NB4 (cell line): ENCODE measurements around the gene EFCAB14.

Experiments used
- MAX ChIP-seq: IDR thresholded peaks from 2 replicates; pipeline ENCODE4 v1.6.1; 2011; ENCODE audit warnings: low read depth, low read length
- POLR2A ChIP-seq: IDR thresholded peaks from 2 replicates; pipeline ENCODE4 v1.6.1; 2011; ENCODE audit warnings: mild to moderate bottlenecking; ENCODE audit not compliant: insufficient read length; ENCODE audit errors: extremely low read depth

- no peak for TF ChIP-seq MAX
- TF ChIP-seq POLR2A: no peak
Measured at GRCh38 chr1:46747683-46748288, 28.9 kb upstream of the EFCAB14 start.
